ENCODE measurements around the gene ESPL1. TPM values are rescaled to one million over a fixed set of nuclear protein-coding genes. Genes with fewer than 3 reads are reported as not detected.

Gene ESPL1
- total RNA-seq, 1 experiment from 2014 or later, result 61.4 TPM

- TF ChIP-seq AR (CRISPR knock-in tag; IDR thresholded peaks at IDR 0.05) (no peak), HMGXB4 (CRISPR knock-in tag; IDR thresholded peaks at IDR 0.05) (no peak)
- H3K27ac Mint-ChIP-seq, result peak overlapping the region; percentile 34; the same call in 1 of the 2 replicates
- peaks cover 14% of the 10 kb centered on the region for H3K4me1 Mint-ChIP-seq
- no peak for ATAC-seq
- no peak overlapping the region for H3K4me3 Mint-ChIP-seq
- no peaks in the 10 kb centered on the region for H3K9me3 Mint-ChIP-seq
- no peak for DNase-seq (ENCODE audit: low spot score)
- ChIA-PET CTCF (interaction anchor here (0.7 to 11.3 kb wide), 4 partner anchors 47 to 174 kb away, joined by 3 to 333 read pairs (median 6); partner anchors contain the start of genes AAAS and ITGB7), POLR2A (no interaction called here)
- no peaks in the 10 kb centered on the region for H3K27me3 Mint-ChIP-seq (ENCODE audit: low read depth)
- H3K36me3 Mint-ChIP-seq, result peaks cover 68% of the 10 kb centered on the region
Measured at GRCh38 chr12:53274445-53274844, 6.3 kb downstream of the ESPL1 start.

GRCh38 chr12:53276511-53276910 lies 8.4 kb downstream of the ESPL1 start:
- Mint-ChIP-seq H3K27me3 (ENCODE audit: low read depth) (no peaks in the 10 kb centered on the region), H3K4me3 (no peak overlapping the region), H3K4me1 (peaks cover 4% of the 10 kb centered on the region; the same call in 1 of the 2 replicates), H3K36me3 (peaks cover 66% of the 10 kb centered on the region), H3K9me3 (no peaks in the 10 kb centered on the region), H3K27ac (no peak overlapping the region)
- DNase-seq (ENCODE audit: low spot score) (no peak), ATAC-seq (no peak)
- TF ChIP-seq FOXP4 (CRISPR knock-in tag; IDR thresholded peaks at IDR 0.05) (no peak), ZNF121 (CRISPR knock-in tag; IDR thresholded peaks at IDR 0.05) (no peak), MAX (CRISPR knock-in tag; IDR thresholded peaks at IDR 0.05) (no peak), SMAD4 (CRISPR knock-in tag; IDR thresholded peaks at IDR 0.05) (no peak), NFE2L1 (CRISPR knock-in tag; IDR thresholded peaks at IDR 0.05) (no peak), ZNF219 (CRISPR knock-in tag; IDR thresholded peaks at IDR 0.05; ENCODE audit: borderline replicate concordance) (no peak), JAZF1 (CRISPR knock-in tag; IDR thresholded peaks at IDR 0.05) (no peak), NR3C1 (CRISPR knock-in tag; conservative IDR thresholded peaks at IDR 0.05; ENCODE audit: low read depth) (no peak), TP53 (CRISPR knock-in tag; IDR thresholded peaks at IDR 0.05) (no peak), NR2C2 (CRISPR knock-in tag; IDR thresholded peaks at IDR 0.05) (no peak), E2F1 (CRISPR knock-in tag; IDR thresholded peaks at IDR 0.05) (no peak), PRRX2 (CRISPR knock-in tag; IDR thresholded peaks at IDR 0.05) (no peak), ZNF138 (CRISPR knock-in tag; conservative IDR thresholded peaks at IDR 0.05) (no peak), ZNF232 (CRISPR knock-in tag; IDR thresholded peaks at IDR 0.05) (no peak), ARID4B (CRISPR knock-in tag; IDR thresholded peaks at IDR 0.05; ENCODE audit: borderline replicate concordance) (no peak), EMX1 (CRISPR knock-in tag; IDR thresholded peaks at IDR 0.05) (no peak), ATF6 (CRISPR knock-in tag; IDR thresholded peaks at IDR 0.05) (no peak), FOXK1 (CRISPR knock-in tag; IDR thresholded peaks at IDR 0.05) (no peak)
- CTCF ChIA-PET, result interaction anchor here (0.8 to 2.8 kb wide), 2 partner anchors 60 to 63 kb away, joined by 3 to 15 read pairs; no protein-coding TSS in a partner anchor
- POLR2A ChIA-PET, result no interaction called here

Measured in WTC11 (cell line).